ENCODE results near the gene PRKAR1A.
"Not testable (repeated sequence)": the region's sequence is repeated elsewhere in the genome, so short reads cannot be mapped to it uniquely, and the experiment has no call there.

Gene PRKAR1A

GRCh38 chr17:68484458-68484857 is 27.8 kb upstream of the PRKAR1A start:
- TF ChIP-seq CTCF (conservative IDR thresholded peaks at IDR 0.05) (no peak), ZFX (IDR thresholded peaks at IDR 0.05) (no peak)

GRCh38 chr17:68489919-68490318 is 22.3 kb upstream of the PRKAR1A start:
- no peak for TF ChIP-seq CTCF (conservative IDR thresholded peaks at IDR 0.05)
- TF ChIP-seq ZFX (IDR thresholded peaks at IDR 0.05) = no peak
- H3K27ac ChIP-seq = no peak overlapping the region

More at GRCh38 chr17:68484458-68484857, 27.8 kb upstream of the PRKAR1A start:
- no peak overlapping the region for H3K27ac ChIP-seq

- no peak for TF ChIP-seq ZFX (IDR thresholded peaks at IDR 0.05)
- no peak for TF ChIP-seq CTCF (conservative IDR thresholded peaks at IDR 0.05)
- no peak overlapping the region for H3K27ac ChIP-seq
Measured at GRCh38 chr17:68491381-68492231, 20.6 kb upstream of the PRKAR1A start.

GRCh38 chr17:68492394-68493054 is 19.7 kb upstream of the PRKAR1A start:
- H3K27ac ChIP-seq = not testable (repeated sequence)

GRCh38 chr17:68495081-68495480 is 17.1 kb upstream of the PRKAR1A start:
- TF ChIP-seq CTCF (conservative IDR thresholded peaks at IDR 0.05) (no peak), ZFX (IDR thresholded peaks at IDR 0.05) (no peak)
- no peak overlapping the region for H3K27ac ChIP-seq

- H3K27ac ChIP-seq = no peak overlapping the region
- no peak for TF ChIP-seq CTCF (conservative IDR thresholded peaks at IDR 0.05)
- no peak for TF ChIP-seq ZFX (IDR thresholded peaks at IDR 0.05)
Measured at GRCh38 chr17:68497885-68498319, 14.3 kb upstream of the PRKAR1A start.

GRCh38 chr17:68498479-68499326 is 13.5 kb upstream of the PRKAR1A start:
- no peak overlapping the region for H3K27ac ChIP-seq
- TF ChIP-seq ZFX (IDR thresholded peaks at IDR 0.05) (no peak), CTCF (conservative IDR thresholded peaks at IDR 0.05) (no peak)

Measured in C4-2B (cell line).